AG04450 (cell line): ENCODE measurements around the gene SESTD1. TPM values are rescaled to one million over a fixed set of nuclear protein-coding genes. Genes with fewer than 3 reads are reported as not detected.
"Not testable (repeated sequence)": the region's sequence is repeated elsewhere in the genome, so short reads cannot be mapped to it uniquely, and the experiment has no call there.

Experiments
- CTCF ChIA-PET: fragments of 300-600, 350-600 bp; formaldehyde crosslinking; extraction: SDS; loops from one replicate; lab custom pipeline; 2022; ENCODE audit warnings: antibody characterized with exemption, inconsistent platforms; lab: Charles Lee
- POLR2A ChIA-PET: fragments of 350-600 bp; formaldehyde crosslinking; extraction: SDS; loops from one replicate; lab custom pipeline; 2021; ENCODE audit warnings: antibody characterized with exemption, inconsistent platforms; lab: Yijun Ruan, JAX
- DNase-seq: peaks from one replicate; pipeline ENCODE4 v3.0.0-alpha.2; 2011; ENCODE audit warnings: low read depth, low spot score
- H3K27ac ChIP-seq: one replicate; pipeline ENCODE4 v1.5.1; 2012; ENCODE audit warnings: low read depth, low read length, control low read depth
- H3K27me3 ChIP-seq: one replicate; pipeline ENCODE4 v1.6.0; 2012; ENCODE audit warnings: low read length; ENCODE audit not compliant: control insufficient read depth, insufficient read depth
- H3K4me3 ChIP-seq: 2 replicates; pipeline ENCODE4 v1.5.1; 2011; ENCODE audit warnings: mild to moderate bottlenecking, low read depth, low read length, control low read depth
- H3K9me3 ChIP-seq: 2 replicates; pipeline ENCODE4 v1.5.1; 2012; ENCODE audit warnings: low read length; ENCODE audit not compliant: control insufficient read depth, insufficient read depth
- CTCF ChIP-seq: IDR thresholded peaks from 2 replicates; pipeline ENCODE4 v1.5.1; 2011; ENCODE audit warnings: low read depth, low read length, control low read depth, inconsistent platforms
- polyA plus RNA-seq: library from polyadenylated mRNA; depleted of rRNA; stranded (reverse); fragments of >200 nt; gene quantifications from 2 replicates; pipeline ENCODE4 v1.2.3, GENCODE V29; 2011; rRNA removed

The SESTD1 gene
- polyA plus RNA-seq, 1 experiment = 24.3 TPM

GRCh38 chr2:179057737-179058136 is 206.9 kb downstream of the SESTD1 start:
- POLR2A ChIA-PET = no interaction called here
- no peak for DNase-seq
- CTCF ChIA-PET = interaction anchor here (0.7 kb wide), 1 partner anchor 1087 kb away, joined by 3 read pairs; no protein-coding TSS in a partner anchor
- Histone ChIP-seq H3K27me3 (no peaks in the 10 kb centered on the region), H3K27ac (no peak overlapping the region), H3K4me3 (no peak overlapping the region), H3K9me3 (no peaks in the 10 kb centered on the region)
- no peak for TF ChIP-seq CTCF

GRCh38 chr2:179053568-179053967 is 211.1 kb downstream of the SESTD1 start:
- CTCF ChIA-PET, DNase-seq: not testable (repeated sequence)

More at GRCh38 chr2:179053568-179053967, 211.1 kb downstream of the SESTD1 start:
- POLR2A ChIA-PET, H3K27me3 ChIP-seq, H3K4me3 ChIP-seq, H3K27ac ChIP-seq, H3K9me3 ChIP-seq: not testable (repeated sequence)

Other genes starting within 250 kb of the SESTD1 start
- gene CCDC141, start 214.7 kb downstream of the SESTD1 start, polyA plus RNA-seq = not detected in 2 replicates